GM23248 (cell line): ENCODE measurements around the gene ATXN2L.

Experiments used
- EZH2 ChIP-seq: fragments of 200-600 bp; sonication (generic); IDR thresholded peaks from 2 replicates; pipeline ENCODE4 v1.6.1; 2018; ENCODE audit warnings: antibody characterized with exemption, mild to moderate bottlenecking; ENCODE audit not compliant: insufficient read depth, poor library complexity, severe bottlenecking
- EZH2phosphoT487 ChIP-seq: fragments of 200-600 bp; sonication (generic); IDR thresholded peaks from 2 replicates; pipeline ENCODE4 v1.6.1; 2018; ENCODE audit warnings: antibody characterized with exemption, moderate library complexity, mild to moderate bottlenecking, low read depth; ENCODE audit not compliant: insufficient read depth

GRCh38 chr16:28820016-28820415 is 2.8 kb upstream of the ATXN2L start:
- TF ChIP-seq EZH2phosphoT487 (no peak), EZH2 (no peak)
